GM12865 (cell line): ENCODE measurements around the gene MAP7D2.

Source experiments
- DNase-seq: peaks from one replicate; pipeline ENCODE4 v3.0.0; 2010; ENCODE audit warnings: low read depth
- H3K4me3 ChIP-seq: 2 replicates; pipeline ENCODE4 v1.5.1; 2011; ENCODE audit warnings: mild to moderate bottlenecking, low read depth, low read length, control low read depth
- TF ChIP-seq, protein P1 (sequence below): IDR thresholded peaks from 2 replicates; pipeline ENCODE4 v1.5.1; 2011; ENCODE audit warnings: low read length, control low read depth, low read depth, inconsistent platforms; ENCODE audit not compliant: insufficient read depth; ENCODE audit errors: missing control alignments

Gene MAP7D2

DNA sequence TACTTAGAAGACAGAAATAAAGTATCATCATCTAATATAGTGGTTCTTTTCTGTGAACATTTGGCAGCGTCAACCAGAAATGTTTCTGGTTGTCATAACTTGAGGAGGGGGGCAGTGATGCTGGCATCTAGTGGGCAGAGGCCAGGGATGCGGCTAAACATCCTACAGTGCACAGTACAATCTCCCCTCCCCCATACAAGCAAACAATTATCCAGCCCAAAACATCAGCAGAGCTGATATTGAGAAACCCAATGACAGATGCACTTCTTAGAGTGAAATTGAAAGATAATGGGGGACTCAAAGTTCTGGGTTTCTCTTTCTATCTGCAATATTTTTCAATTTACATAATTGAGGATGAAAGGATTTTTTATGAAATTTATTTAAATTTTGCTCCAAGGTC, 26.9 kb upstream of the MAP7D2 start:
- TF ChIP-seq, protein P1, sequence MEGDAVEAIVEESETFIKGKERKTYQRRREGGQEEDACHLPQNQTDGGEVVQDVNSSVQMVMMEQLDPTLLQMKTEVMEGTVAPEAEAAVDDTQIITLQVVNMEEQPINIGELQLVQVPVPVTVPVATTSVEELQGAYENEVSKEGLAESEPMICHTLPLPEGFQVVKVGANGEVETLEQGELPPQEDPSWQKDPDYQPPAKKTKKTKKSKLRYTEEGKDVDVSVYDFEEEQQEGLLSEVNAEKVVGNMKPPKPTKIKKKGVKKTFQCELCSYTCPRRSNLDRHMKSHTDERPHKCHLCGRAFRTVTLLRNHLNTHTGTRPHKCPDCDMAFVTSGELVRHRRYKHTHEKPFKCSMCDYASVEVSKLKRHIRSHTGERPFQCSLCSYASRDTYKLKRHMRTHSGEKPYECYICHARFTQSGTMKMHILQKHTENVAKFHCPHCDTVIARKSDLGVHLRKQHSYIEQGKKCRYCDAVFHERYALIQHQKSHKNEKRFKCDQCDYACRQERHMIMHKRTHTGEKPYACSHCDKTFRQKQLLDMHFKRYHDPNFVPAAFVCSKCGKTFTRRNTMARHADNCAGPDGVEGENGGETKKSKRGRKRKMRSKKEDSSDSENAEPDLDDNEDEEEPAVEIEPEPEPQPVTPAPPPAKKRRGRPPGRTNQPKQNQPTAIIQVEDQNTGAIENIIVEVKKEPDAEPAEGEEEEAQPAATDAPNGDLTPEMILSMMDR: no peak
- DNase-seq: peak; percentile 9
- no peak overlapping the region for H3K4me3 ChIP-seq

- TF ChIP-seq, protein P1: no peak
- DNase-seq: no peak
- H3K4me3 ChIP-seq: no peak overlapping the region
Observed at GRCh38 chrX:20143111-20143510, 26.4 kb upstream of the MAP7D2 start.

- TF ChIP-seq, protein P1: no peak
- peak; percentile 97 for DNase-seq
- H3K4me3 ChIP-seq: peak within 1 kb of the TSS; percentile 91
Observed at GRCh38 chrX:20141281-20142220, 24.8 kb upstream of the MAP7D2 start, which contains the start of gene EIF1AX. TSS of gene EIF1AX (minus strand) at chrX:20141838. CDS start at chrX:20141640, 198 bp downstream.

- peak; percentile 17 for DNase-seq
- H3K4me3 ChIP-seq: peak overlapping the region; percentile 91
- TF ChIP-seq, protein P1: no peak
Observed at GRCh38 chrX:20140420-20140819, 23.7 kb upstream of the MAP7D2 start.

DNA sequence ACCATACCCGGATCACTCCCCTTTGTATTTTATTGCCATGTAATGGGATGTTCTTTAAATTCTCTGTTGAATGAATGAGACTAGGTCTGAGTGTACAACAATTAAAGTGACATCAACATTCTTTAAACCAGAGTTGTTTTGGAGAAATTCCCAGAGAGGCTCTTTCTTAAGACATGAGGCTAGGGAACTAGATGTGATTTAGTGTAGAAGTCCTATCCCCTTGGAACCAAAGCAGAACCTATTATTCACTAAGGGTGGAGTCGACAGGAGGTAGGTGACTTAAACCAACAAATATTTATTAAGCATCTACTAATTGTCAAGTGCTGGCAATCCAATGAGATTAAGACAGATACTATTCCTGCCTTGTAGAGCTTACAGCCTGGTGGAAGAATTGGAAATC, 23.3 kb upstream of the MAP7D2 start:
- H3K4me3 ChIP-seq: peak overlapping the region; percentile 91
- DNase-seq: no peak
- TF ChIP-seq, protein P1: no peak

GRCh38 chrX:20135944-20136343, 19.2 kb upstream of the MAP7D2 start:
- no peak for DNase-seq
- TF ChIP-seq, protein P1: no peak
- no peak overlapping the region for H3K4me3 ChIP-seq
